ENCODE data around the gene GSG1L.

GSG1L gene

GRCh38 chr16:27770271-27771196 is 293.0 kb downstream of the GSG1L start:
- H3K4me3 ChIP-seq (replicated peaks in 1 of 2; ENCODE audit: low read depth in 2 of 2, low read length in 2 of 2), result no peak overlapping the region
- no peak for DNase-seq (ENCODE audit: low read depth in 2 of 2)
- no peak for TF ChIP-seq CTCF (IDR thresholded peaks at IDR 0.05; ENCODE audit: low read depth, low read length)

- no peak overlapping the region for H3K4me3 ChIP-seq (replicated peaks in 1 of 2; ENCODE audit: low read depth in 2 of 2, low read length in 2 of 2)
- DNase-seq (ENCODE audit: low read depth in 2 of 2), result peak; percentile 33 to 80
- no peak for TF ChIP-seq CTCF (IDR thresholded peaks at IDR 0.05; ENCODE audit: low read depth, low read length)
These were observed 293.8 kb downstream of the GSG1L start for GRCh38 chr16:27769561-27770255.

- H3K4me3 ChIP-seq (replicated peaks in 1 of 2; ENCODE audit: low read depth in 2 of 2, low read length in 2 of 2), result no peak overlapping the region
- no peak for TF ChIP-seq CTCF (IDR thresholded peaks at IDR 0.05; ENCODE audit: low read depth, low read length)
- DNase-seq (ENCODE audit: low read depth in 2 of 2), result no peak
These were observed 294.8 kb downstream of the GSG1L start for GRCh38 chr16:27768651-27769272.

GRCh38 chr16:27767971-27768591 is 295.4 kb downstream of the GSG1L start:
- TF ChIP-seq CTCF (IDR thresholded peaks at IDR 0.05; ENCODE audit: low read depth, low read length), result no peak
- no peak overlapping the region for H3K4me3 ChIP-seq (replicated peaks in 1 of 2; ENCODE audit: low read depth in 2 of 2, low read length in 2 of 2)
- no peak for DNase-seq (ENCODE audit: low read depth in 2 of 2)

- DNase-seq (ENCODE audit: low read depth in 2 of 2), result no peak
- H3K4me3 ChIP-seq (replicated peaks in 1 of 2; ENCODE audit: low read depth in 2 of 2, low read length in 2 of 2), result no peak overlapping the region
- TF ChIP-seq CTCF (IDR thresholded peaks at IDR 0.05; ENCODE audit: low read depth, low read length), result no peak
These were observed 296.4 kb downstream of the GSG1L start for GRCh38 chr16:27767081-27767480.

GRCh38 chr16:27766236-27766925 is 297.1 kb downstream of the GSG1L start:
- no peak overlapping the region for H3K4me3 ChIP-seq (replicated peaks in 1 of 2; ENCODE audit: low read depth in 2 of 2, low read length in 2 of 2)

More at GRCh38 chr16:27766236-27766925, 297.1 kb downstream of the GSG1L start:
- DNase-seq (ENCODE audit: low read depth in 2 of 2), result no peak
- TF ChIP-seq CTCF (IDR thresholded peaks at IDR 0.05; ENCODE audit: low read depth, low read length), result no peak
